ENCODE results near the gene POC1A. TPM values are rescaled to one million over a fixed set of nuclear protein-coding genes. Genes with fewer than 3 reads are reported as not detected.

Gene POC1A
- total and polyA plus RNA-seq, 9 of the 15 experiments (the other 6 are each of a cell fraction or from before 2014, with no cell fraction given): 7.2 to 17.5 (median 12.1) TPM

- TF ChIP-seq TFAM (CRISPR knock-in tag; conservative IDR thresholded peaks at IDR 0.05) (no peak), PHB (CRISPR knock-in tag; IDR thresholded peaks at IDR 0.05) (no peak), BRF2 (IDR thresholded peaks at IDR 0.05; ENCODE audit: borderline replicate concordance, insufficient read depth, insufficient read length) (no peak), ZKSCAN1 (IDR thresholded peaks at IDR 0.05; ENCODE audit: low read depth, low read length) (no peak), CTBP1 (IDR thresholded peaks at IDR 0.05; ENCODE audit: borderline replicate concordance) (peak; percentile 85), IRF9 (tag; IDR thresholded peaks at IDR 0.05) (no peak), ZFP91 (CRISPR knock-in tag; IDR thresholded peaks at IDR 0.05) (no peak), FOSL1 (tag; conservative IDR thresholded peaks at IDR 0.05) (peak; percentile 83), CUX1 (CRISPR knock-in tag; IDR thresholded peaks at IDR 0.05) (no peak), ETV1 (tag; conservative IDR thresholded peaks at IDR 0.05; ENCODE audit: low read depth) (peak; percentile 42; the same call in 1 of the 2 replicates), AFF1 (IDR thresholded peaks at IDR 0.05; ENCODE audit: low read depth in 1 of 2, partially characterized antibody in 2 of 2) (no peak), MEF2A (IDR thresholded peaks at IDR 0.05; ENCODE audit: control insufficient read depth, low read depth, low read length) (no peak), CAMTA2 (CRISPR knock-in tag; conservative IDR thresholded peaks at IDR 0.05) (no peak), CXXC5 (CRISPR knock-in tag; IDR thresholded peaks at IDR 0.05) (peak; percentile 73)
These were observed 26.0 kb downstream of the POC1A start (continued) for GRCh38 chr3:52128118-52128683.

Measured in K562 (cell line).